Breast epithelium (tissue), 3 donors: Measurements from ENCODE around the gene EVA1B.

Experiments used
- CTCF ChIP-seq, 3 donors: fragments of 450-650 bp; IDR thresholded peaks; one replicate each; pipeline ENCODE4 v1.5.1; 2016 to 2017; ENCODE audit warnings: antibody characterized with exemption in 3 of 3, mild to moderate bottlenecking in 3 of 3, moderate library complexity in 3 of 3
- POLR2A ChIP-seq: fragments of 450-650 bp; IDR thresholded peaks from one replicate; pipeline ENCODE4 v1.6.1; 2016; ENCODE audit warnings: antibody characterized with exemption, mild to moderate bottlenecking, moderate library complexity

- TF ChIP-seq CTCF (IDR thresholded peaks at IDR 0.05) (no peak), POLR2A (no peak)
Observed at GRCh38 chr1:36306902-36307456, 16.5 kb downstream of the EVA1B start.
